ENCODE data around the gene SIRT3.
"Not testable (repeated sequence)": the region's sequence is repeated elsewhere in the genome, so short reads cannot be mapped to it uniquely, and the experiment has no call there.

The SIRT3 gene

DNA sequence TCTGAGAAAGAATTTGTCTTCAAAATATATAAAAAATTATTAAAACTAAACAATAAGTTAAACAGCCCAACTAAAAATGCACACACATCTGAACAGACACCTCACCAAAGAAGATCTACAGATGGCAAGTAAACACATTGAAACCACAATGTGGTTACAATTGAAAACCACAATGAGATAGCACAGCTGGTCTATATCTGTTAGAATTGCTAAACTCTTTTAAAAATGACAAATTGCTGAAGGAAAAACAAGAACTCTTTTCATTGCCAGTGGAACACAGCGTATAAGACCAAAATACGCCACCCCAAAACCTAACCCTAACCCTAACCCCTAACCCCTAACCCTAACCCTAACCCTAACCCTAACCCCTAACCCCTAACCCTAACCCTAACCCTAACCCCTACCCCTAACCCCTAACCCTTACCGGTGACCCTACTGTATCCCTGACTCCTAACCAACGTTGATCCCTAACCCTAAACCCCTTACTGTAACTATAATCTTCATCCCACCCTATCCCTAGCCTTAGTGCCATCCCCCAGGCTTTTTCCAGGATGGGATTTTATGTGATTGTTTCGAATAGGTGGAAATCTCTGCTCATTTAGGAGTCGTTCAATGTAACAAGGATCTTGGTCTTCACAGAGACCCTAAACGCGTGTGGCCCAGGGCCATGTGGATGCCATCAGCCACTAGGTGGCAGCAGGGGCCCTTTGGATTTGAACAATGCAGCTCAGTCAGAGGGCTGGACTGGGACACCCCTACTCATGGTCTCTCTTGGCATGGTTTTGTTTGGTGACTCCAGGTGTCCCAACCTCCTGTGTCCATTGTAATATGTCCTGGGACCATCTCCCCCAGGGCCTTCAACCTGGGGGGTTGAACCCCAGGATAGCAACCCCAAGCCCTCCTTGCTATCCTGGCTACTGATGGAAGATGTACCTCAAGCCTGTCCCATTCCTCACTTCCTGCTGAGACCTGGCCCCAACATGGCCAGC lies 44.4 kb downstream of the SIRT3 start:
- TF ChIP-seq CTCF (IDR thresholded peaks at IDR 0.05) = peak; percentile 71
- H3K27ac ChIP-seq = not testable (repeated sequence)

- not testable (repeated sequence) for H3K27ac ChIP-seq
Measured at GRCh38 chr11:190546-190945, 45.6 kb downstream of the SIRT3 start.

- H3K27ac ChIP-seq = not testable (repeated sequence)
Measured at GRCh38 chr11:189843-190311, 46.3 kb downstream of the SIRT3 start.

- H3K27ac ChIP-seq = not testable (repeated sequence)
Measured at GRCh38 chr11:189200-189783, 46.9 kb downstream of the SIRT3 start.

DNA sequence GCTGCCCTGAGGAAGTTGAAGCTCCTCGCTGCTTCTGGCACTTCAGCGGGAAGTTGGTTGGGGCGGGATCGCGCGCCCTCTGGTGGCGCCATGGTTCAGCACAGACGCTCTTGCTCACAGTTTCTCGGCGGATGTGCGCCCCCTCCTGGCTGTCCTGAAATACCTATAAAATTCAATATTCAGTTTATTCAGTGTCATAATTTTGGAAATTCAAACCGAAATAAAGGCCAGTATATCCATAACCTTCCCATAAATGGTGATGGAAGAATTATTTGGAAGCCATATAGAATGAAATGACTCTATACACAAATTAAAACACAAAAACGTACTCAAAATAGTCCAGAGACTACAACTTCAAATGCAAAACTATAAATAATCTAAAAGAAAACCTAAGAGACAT lies 55.9 kb downstream of the SIRT3 start:
- not testable (repeated sequence) for H3K27ac ChIP-seq
